Choroid plexus epithelial cell (primary cell): Measurements from ENCODE around the gene STMP1.

Source experiments
- DNase-seq: peaks from one replicate; pipeline ENCODE4 v3.0.0-alpha.2; 2010; ENCODE audit warnings: low read depth
- H3K4me3 ChIP-seq: 2 replicates; pipeline ENCODE4 v1.5.1; 2011; ENCODE audit warnings: low read depth, mild to moderate bottlenecking, control low read depth, low read length, moderate library complexity
- TF ChIP-seq, protein P1 (sequence below): conservative IDR thresholded peaks from 2 replicates; pipeline ENCODE4 v1.5.1; 2011; ENCODE audit warnings: low read depth, mild to moderate bottlenecking, control low read depth, inconsistent platforms, low read length, moderate library complexity

The STMP1 gene

DNA sequence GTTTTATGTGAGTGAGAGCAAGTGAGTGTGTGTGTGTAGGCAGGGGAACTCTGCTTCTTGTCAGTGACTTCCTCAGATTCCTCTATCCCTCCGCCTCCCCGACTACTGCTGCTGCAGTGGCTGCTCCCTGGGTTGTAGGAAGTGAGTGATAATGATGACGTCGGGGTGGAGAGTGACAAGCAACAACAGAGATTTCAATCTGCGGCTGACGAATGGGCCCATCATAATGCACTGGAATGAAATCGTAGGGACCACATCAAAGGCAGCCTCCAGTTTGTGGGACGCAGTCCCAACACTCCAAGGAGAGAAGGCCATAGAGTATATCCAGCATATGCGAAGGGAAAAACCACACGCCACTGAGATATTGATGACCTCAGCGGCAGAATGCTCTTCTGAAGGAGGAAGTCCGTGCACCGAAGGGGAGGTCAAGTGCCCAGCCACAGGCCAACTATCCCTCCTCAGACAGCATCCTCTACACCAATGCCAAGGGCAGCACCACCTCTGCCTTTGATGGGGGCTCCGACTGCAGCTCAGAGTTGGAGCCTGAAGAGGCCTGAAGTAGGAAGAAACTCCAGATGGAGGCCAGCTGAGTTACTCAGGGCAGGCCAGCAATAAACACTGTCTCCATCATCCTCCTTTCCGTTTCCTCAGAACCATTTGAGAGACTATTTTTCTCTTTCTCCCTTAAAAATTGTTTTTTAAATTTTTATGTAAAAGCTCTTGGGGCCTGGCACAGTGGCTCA lies 11.3 kb upstream of the STMP1 start:
- no peak overlapping the region for H3K4me3 ChIP-seq
- peak; percentile 25 for DNase-seq
- TF ChIP-seq, protein P1, sequence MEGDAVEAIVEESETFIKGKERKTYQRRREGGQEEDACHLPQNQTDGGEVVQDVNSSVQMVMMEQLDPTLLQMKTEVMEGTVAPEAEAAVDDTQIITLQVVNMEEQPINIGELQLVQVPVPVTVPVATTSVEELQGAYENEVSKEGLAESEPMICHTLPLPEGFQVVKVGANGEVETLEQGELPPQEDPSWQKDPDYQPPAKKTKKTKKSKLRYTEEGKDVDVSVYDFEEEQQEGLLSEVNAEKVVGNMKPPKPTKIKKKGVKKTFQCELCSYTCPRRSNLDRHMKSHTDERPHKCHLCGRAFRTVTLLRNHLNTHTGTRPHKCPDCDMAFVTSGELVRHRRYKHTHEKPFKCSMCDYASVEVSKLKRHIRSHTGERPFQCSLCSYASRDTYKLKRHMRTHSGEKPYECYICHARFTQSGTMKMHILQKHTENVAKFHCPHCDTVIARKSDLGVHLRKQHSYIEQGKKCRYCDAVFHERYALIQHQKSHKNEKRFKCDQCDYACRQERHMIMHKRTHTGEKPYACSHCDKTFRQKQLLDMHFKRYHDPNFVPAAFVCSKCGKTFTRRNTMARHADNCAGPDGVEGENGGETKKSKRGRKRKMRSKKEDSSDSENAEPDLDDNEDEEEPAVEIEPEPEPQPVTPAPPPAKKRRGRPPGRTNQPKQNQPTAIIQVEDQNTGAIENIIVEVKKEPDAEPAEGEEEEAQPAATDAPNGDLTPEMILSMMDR: no peak

DNA sequence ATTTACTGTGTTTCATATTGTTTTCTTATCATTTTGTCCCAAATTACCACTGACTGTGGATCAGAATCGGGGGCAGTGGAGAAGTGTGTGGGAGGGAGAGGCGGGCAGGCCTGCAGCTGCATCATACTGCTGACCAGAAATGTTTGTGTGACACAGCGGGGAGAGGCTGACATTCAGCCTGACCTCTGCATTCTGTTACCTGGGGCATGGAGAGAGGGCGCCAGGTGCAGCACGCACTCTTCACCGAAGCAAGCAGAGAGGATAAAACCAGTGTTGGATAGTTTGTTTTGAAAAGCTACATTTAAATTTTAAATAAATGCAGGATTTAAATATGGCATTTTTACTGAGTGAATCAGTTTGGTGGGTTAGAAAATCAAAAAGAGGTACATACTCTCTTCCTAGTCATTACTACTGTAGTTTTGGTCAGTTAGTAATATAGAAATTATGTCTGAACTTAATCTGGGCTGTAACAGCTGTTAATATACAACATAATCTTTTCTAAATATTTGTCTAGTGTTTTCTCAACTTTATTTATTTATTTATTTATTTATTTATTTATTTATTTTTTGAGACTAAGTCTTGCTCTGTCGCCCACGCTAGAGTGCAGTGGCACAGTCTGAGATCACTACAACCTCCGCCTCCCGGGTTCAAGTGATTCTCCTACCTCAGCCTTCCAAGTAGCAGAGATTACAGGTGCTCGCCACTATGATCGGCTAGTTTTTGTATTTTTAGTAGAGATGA lies 8.8 kb upstream of the STMP1 start:
- TF ChIP-seq, protein P1: no peak
- H3K4me3 ChIP-seq: no peak overlapping the region
- peak; percentile 48 for DNase-seq

DNA sequence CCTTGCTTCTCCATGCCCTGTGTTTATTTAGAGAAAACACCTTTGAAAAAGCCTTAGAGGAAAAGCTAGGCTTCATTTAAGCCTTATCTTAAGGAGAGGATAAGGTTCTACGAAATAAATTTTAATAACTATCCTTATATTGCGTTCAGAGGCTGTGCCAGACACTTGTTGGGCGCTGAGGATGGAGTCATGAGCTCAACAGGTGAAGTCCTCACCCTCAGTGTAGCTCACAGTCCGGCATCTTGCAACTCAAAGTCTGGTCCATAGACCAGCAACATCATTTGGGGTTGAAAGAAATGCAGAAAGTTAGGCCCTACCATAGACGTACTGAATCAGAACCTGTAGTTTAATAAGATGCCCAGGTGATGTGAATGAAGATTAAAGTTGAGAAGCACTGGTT lies 3.8 kb upstream of the STMP1 start:
- TF ChIP-seq, protein P1: no peak
- no peak overlapping the region for H3K4me3 ChIP-seq
- no peak for DNase-seq

DNA sequence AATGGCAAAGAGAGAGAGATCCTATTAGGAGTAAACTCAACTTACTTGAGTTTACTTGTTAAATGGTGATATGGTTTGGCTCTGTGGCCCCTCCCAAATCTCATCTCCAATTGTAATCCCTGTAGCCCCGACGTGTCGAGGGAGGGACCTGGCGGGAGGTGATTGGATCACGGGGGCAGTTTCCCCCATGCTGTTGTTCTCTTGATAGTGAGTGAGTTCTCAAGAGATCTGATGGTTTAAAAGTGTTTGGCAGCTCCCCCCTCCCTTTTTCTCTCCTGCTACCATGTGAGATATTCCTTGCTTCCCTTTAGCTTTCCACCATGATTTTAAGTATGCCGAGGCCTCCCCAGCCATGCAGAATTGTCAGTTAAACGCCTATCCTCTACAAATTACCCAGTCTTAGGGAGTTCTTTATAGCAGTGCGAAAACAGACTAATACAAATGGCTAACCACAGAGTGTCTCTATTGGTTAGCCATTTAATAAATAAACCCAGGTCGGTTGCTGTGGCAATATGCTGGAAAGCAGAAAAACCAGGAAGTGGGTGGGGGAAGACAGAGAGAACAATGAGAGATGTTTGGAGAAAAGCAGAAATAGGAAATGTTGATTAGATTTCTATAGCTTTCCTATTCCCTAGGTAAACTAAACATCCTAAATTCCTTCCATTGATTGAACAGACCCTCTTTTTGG lies 3.0 kb upstream of the STMP1 start:
- H3K4me3 ChIP-seq: no peak overlapping the region
- DNase-seq: no peak
- TF ChIP-seq, protein P1: no peak

DNA sequence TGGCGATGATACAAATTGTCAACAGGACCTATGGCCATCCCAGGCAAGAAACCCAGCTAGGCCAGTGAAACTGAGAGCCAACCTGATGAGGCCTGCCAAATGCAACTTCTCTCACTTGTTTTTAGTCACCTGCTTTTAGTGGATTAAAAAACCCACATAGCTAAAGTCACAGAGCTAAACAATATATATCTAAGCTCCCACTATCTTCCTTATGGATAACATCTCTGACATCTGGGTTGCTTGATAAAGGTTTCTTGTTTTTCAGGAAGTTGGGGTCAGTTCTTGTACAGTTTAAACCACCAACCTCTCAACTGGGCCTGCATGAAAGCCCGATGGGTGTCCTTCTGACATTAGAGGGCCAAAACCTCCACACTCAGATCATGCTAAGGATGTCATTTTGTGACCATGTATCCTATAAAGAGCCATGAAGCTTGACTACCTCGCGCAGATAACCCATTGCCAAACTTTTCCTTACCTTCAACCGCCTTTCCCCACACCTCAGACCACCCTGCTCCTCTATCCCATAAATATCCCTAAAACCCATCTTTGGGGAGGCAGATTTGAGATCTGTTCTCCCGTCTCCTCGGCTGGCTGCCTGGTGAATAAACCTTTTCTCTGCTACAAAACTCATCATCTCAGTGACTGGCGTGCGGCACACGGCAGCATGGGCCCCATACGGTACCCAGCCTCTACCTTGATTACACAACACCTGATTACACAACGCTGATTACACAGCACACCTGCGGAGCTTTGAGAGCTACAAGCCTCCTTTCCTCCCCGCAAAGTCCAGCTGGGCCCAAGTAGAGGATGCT lies 797 bp upstream of the STMP1 start:
- H3K4me3 ChIP-seq: peak overlapping the region; percentile 99
- TF ChIP-seq, protein P1: no peak
- DNase-seq: no peak

DNA sequence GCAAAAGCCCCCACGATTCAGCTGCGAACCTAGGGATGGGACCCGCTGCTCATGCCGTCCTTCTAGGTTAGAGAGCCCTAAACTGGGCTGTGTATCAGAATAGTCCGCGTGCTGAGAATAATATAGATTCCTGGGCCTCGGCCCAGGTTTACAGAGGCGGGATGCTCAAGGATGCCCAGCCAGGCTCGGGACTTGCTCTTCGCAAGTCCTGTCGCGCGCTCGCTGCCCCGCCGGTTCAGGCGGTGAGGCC lies 266 bp upstream of the STMP1 start:
- no peak for DNase-seq
- TF ChIP-seq, protein P1: no peak
- peak overlapping the region; percentile 99 for H3K4me3 ChIP-seq
